HG03342 (cell line): ENCODE measurements around the gene PHYKPL.

ENCODE experiments used
- ATAC-seq: cut with Tn5 transposase; IDR thresholded peaks from one replicate; pipeline ENCODE4 v1.9.1; 2021; ENCODE audit warnings: mild to moderate bottlenecking, moderate library complexity; ENCODE audit not compliant: unreplicated experiment

The PHYKPL gene

GRCh38 chr5:178224403-178224802, 8.2 kb downstream of the PHYKPL start:
- no peak for ATAC-seq

GRCh38 chr5:178223828-178224335, 8.7 kb downstream of the PHYKPL start:
- no peak for ATAC-seq

GRCh38 chr5:178223196-178223773, 9.3 kb downstream of the PHYKPL start:
- no peak for ATAC-seq

- ATAC-seq, result no peak
Measured at GRCh38 chr5:178222292-178222691, 10.3 kb downstream of the PHYKPL start.

- no peak for ATAC-seq
Measured at GRCh38 chr5:178221853-178222252, 10.7 kb downstream of the PHYKPL start.

GRCh38 chr5:178221282-178221681, 11.3 kb downstream of the PHYKPL start:
- no peak for ATAC-seq

GRCh38 chr5:178218827-178219226, 13.8 kb downstream of the PHYKPL start:
- no peak for ATAC-seq

- no peak for ATAC-seq
Measured at GRCh38 chr5:178218237-178218776, 14.3 kb downstream of the PHYKPL start.

- ATAC-seq, result no peak
Measured at GRCh38 chr5:178216779-178217178, 15.8 kb downstream of the PHYKPL start.

GRCh38 chr5:178216088-178216534, 16.5 kb downstream of the PHYKPL start:
- ATAC-seq, result no peak

GRCh38 chr5:178215280-178216002, 17.2 kb downstream of the PHYKPL start:
- ATAC-seq, result no peak

- no peak for ATAC-seq
Measured at GRCh38 chr5:178214160-178214803, 18.3 kb downstream of the PHYKPL start.

- no peak for ATAC-seq
Measured at GRCh38 chr5:178213748-178214151, 18.9 kb downstream of the PHYKPL start.

- no peak for ATAC-seq
Measured at GRCh38 chr5:178213003-178213461, 19.6 kb downstream of the PHYKPL start.

- ATAC-seq, result no peak
Measured at GRCh38 chr5:178212241-178213002, 20.2 kb downstream of the PHYKPL start.

- no peak for ATAC-seq
Measured at GRCh38 chr5:178211095-178212048, 21.2 kb downstream of the PHYKPL start.

- no peak for ATAC-seq
Measured at GRCh38 chr5:178210686-178211085, 21.9 kb downstream of the PHYKPL start.

GRCh38 chr5:178210073-178210535, 22.5 kb downstream of the PHYKPL start:
- ATAC-seq, result no peak

GRCh38 chr5:178209334-178210072, 23.1 kb downstream of the PHYKPL start:
- no peak for ATAC-seq
